Keratinocyte (primary cell): ENCODE results near the gene CCDC3. TPM values are rescaled to one million over a fixed set of nuclear protein-coding genes. Genes with fewer than 3 reads are reported as not detected.

Experiments
- DNase-seq: peaks from one replicate; pipeline ENCODE4 v3.0.0-alpha.2; 2011; ENCODE audit warnings: low read depth, missing footprints, low spot score
- FAIRE-seq: peaks from 2 replicates; lab custom pipeline; 2011; peaks lifted over from hg19 to GRCh38; lab: Jason Lieb, UNC
- H2AFZ ChIP-seq: 2 replicates; pipeline ENCODE4 v1.6.0; 2012; ENCODE audit warnings: low read length, control low read depth, inconsistent platforms; ENCODE audit not compliant: control insufficient read depth
- H3K27ac ChIP-seq: 2 replicates; pipeline ENCODE4 v1.5.1; 2011; ENCODE audit warnings: low read length; ENCODE audit not compliant: control insufficient read depth, insufficient read depth
- H3K27me3 ChIP-seq: 3 replicates; pipeline ENCODE4 v1.6.0; 2011; ENCODE audit warnings: low read length; ENCODE audit not compliant: control insufficient read depth, insufficient read depth; ENCODE audit errors: extremely low read depth
- H3K36me3 ChIP-seq, 2 experiments: 2 replicates in 1 of 2; 3 replicates in 1 of 2; pipeline ENCODE4 v1.5.1; 2011; ENCODE audit warnings: low read length in 2 of 2, mild to moderate bottlenecking in 1 of 2; ENCODE audit not compliant: control insufficient read depth in 2 of 2, insufficient read depth in 2 of 2; ENCODE audit errors: extremely low read depth in 1 of 2
- H3K4me1 ChIP-seq: 3 replicates; pipeline ENCODE4 v1.5.1; 2011; ENCODE audit warnings: low read length; ENCODE audit not compliant: control insufficient read depth, insufficient read depth; ENCODE audit errors: extremely low read depth
- H3K4me2 ChIP-seq: 3 replicates; pipeline ENCODE4 v1.6.0; 2011; ENCODE audit warnings: low read depth, low read length; ENCODE audit not compliant: control insufficient read depth, insufficient read depth; ENCODE audit errors: extremely low read depth
- H3K4me3 ChIP-seq, 3 experiments: fragments of 200-600 bp in 1 of 3; sonication (generic) in 1 of 3; 2 replicates in 2 of 3; 3 replicates in 1 of 3; pipeline ENCODE4 v1.5.1; 2011 to 2016; ENCODE audit warnings: low read length in 3 of 3, mild to moderate bottlenecking in 3 of 3, control low read depth in 2 of 3, inconsistent platforms in 1 of 3, low read depth in 1 of 3, mixed read lengths in 1 of 3, mixed run types in 1 of 3, moderate library complexity in 1 of 3; ENCODE audit not compliant: control insufficient read depth in 2 of 3, insufficient read depth in 2 of 3; ENCODE audit errors: extremely low read depth in 1 of 3
- H3K79me2 ChIP-seq: 2 replicates; pipeline ENCODE4 v1.6.0; 2012; ENCODE audit warnings: low read length; ENCODE audit not compliant: control insufficient read depth, insufficient read depth
- H3K9ac ChIP-seq: 3 replicates; pipeline ENCODE4 v1.6.0; 2011; ENCODE audit warnings: low read length; ENCODE audit not compliant: control insufficient read depth, insufficient read depth; ENCODE audit errors: extremely low read depth
- H3K9me1 ChIP-seq: 3 replicates; pipeline ENCODE4 v1.6.0; 2011; ENCODE audit warnings: low read length; ENCODE audit not compliant: control insufficient read depth, insufficient read depth; ENCODE audit errors: extremely low read depth
- H3K9me3 ChIP-seq: 2 replicates; pipeline ENCODE4 v1.5.1; 2012; ENCODE audit warnings: low read depth, low read length; ENCODE audit not compliant: control insufficient read depth
- H4K20me1 ChIP-seq: 3 replicates; pipeline ENCODE4 v1.6.0; 2011; ENCODE audit warnings: low read length; ENCODE audit not compliant: control insufficient read depth, insufficient read depth; ENCODE audit errors: extremely low read depth
- EZH2 ChIP-seq: IDR thresholded peaks from one replicate; pipeline ENCODE4 v1.6.1; 2012; ENCODE audit warnings: inconsistent platforms, mild to moderate bottlenecking, low read length, moderate library complexity
- dilution Hi-C: fragments of 300-500 bp; cut with MboI; formaldehyde crosslinking; loops from one replicate; pipeline ENCODE4 v1.7.0; 2020; ENCODE audit warnings: low sequenced_read_pairs; ENCODE audit not compliant: extremely low pct_ligation_motif_present
- polyA plus RNA-seq, 5 experiments: library from polyadenylated mRNA; depleted of rRNA in 3 of 5; stranded (reverse) in 3 of 5; stranded (forward) in 1 of 5; unstranded in 1 of 5; fragments of >200 nt; gene quantifications; 1 replicate in 1 of 5; 2 replicates in 3 of 5; 3 replicates in 1 of 5; pipeline versions ENCODE4 v1.2.1 to v1.2.3, GENCODE V29; 2011 to 2012; ENCODE audit warnings: missing spikeins in 2 of 5, low read depth in 1 of 5, low replicate concordance in 1 of 5
- TF ChIP-seq, protein P1 (sequence below), 3 experiments: IDR thresholded peaks in 1 of 3; conservative IDR thresholded peaks in 1 of 3; optimal IDR thresholded peaks in 1 of 3; 2 replicates in 2 of 3; 3 replicates in 1 of 3; pipeline versions ENCODE3 to v1.5.1; 2011; ENCODE audit warnings: low read length in 3 of 3, mild to moderate bottlenecking in 3 of 3, moderate library complexity in 2 of 3, control low read depth in 1 of 3, inconsistent platforms in 1 of 3; ENCODE audit not compliant: insufficient read depth in 2 of 3; ENCODE audit errors: extremely low read depth in 1 of 3

Gene CCDC3
- polyA plus RNA-seq, 1 donor (not counting 4 experiments of a cell fraction or from before 2014, with no cell fraction given): 0.39 TPM

DNA sequence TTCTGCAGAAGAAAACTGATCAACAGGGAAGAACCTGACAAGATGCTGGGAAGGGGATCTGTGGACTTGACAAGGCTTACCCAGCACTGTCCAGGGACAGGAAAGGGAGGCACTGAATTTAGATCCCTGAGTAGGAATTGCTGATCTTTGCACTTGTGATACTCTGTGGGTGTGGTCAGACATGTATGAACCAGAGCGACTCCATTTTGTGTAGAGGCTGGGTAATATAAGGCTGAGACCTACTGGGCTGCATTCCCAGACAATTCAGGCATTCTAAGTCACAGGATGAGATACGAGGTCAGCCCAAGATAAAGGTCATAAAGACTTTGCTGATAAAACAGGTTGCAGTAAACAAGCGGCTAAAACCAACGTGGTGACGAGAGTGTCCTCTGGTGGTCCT lies 60.7 kb downstream of the CCDC3 start:
- H3K9me3 ChIP-seq: no peaks in the 10 kb centered on the region
- no peaks in the 10 kb centered on the region for H3K79me2 ChIP-seq
- H3K36me3 ChIP-seq: no peaks in the 10 kb centered on the region
- H3K9ac ChIP-seq: no peak overlapping the region
- H2AFZ ChIP-seq: no peak overlapping the region
- DNase-seq (no peak), FAIRE-seq (no peak)
- H3K9me1 ChIP-seq: no peaks in the 10 kb centered on the region
- TF ChIP-seq, protein P1, sequence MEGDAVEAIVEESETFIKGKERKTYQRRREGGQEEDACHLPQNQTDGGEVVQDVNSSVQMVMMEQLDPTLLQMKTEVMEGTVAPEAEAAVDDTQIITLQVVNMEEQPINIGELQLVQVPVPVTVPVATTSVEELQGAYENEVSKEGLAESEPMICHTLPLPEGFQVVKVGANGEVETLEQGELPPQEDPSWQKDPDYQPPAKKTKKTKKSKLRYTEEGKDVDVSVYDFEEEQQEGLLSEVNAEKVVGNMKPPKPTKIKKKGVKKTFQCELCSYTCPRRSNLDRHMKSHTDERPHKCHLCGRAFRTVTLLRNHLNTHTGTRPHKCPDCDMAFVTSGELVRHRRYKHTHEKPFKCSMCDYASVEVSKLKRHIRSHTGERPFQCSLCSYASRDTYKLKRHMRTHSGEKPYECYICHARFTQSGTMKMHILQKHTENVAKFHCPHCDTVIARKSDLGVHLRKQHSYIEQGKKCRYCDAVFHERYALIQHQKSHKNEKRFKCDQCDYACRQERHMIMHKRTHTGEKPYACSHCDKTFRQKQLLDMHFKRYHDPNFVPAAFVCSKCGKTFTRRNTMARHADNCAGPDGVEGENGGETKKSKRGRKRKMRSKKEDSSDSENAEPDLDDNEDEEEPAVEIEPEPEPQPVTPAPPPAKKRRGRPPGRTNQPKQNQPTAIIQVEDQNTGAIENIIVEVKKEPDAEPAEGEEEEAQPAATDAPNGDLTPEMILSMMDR (optimal IDR thresholded peaks at IDR 0.05 in 1 of 3, IDR thresholded peaks at IDR 0.05 in 1 of 3, conservative IDR thresholded peaks at IDR 0.05 in 1 of 3; ENCODE audit: extremely low read depth in 1 of 3, insufficient read depth in 2 of 3, low read length in 3 of 3): no peak
- no peak for TF ChIP-seq EZH2
- no peaks in the 10 kb centered on the region for H3K27me3 ChIP-seq
- H3K4me3 ChIP-seq: no peak overlapping the region
- H3K4me2 ChIP-seq: no peak overlapping the region
- no peaks in the 10 kb centered on the region for H4K20me1 ChIP-seq
- dilution Hi-C loops: no loop called here
- H3K27ac ChIP-seq: no peak overlapping the region
- peaks cover 11% of the 10 kb centered on the region for H3K4me1 ChIP-seq

DNA sequence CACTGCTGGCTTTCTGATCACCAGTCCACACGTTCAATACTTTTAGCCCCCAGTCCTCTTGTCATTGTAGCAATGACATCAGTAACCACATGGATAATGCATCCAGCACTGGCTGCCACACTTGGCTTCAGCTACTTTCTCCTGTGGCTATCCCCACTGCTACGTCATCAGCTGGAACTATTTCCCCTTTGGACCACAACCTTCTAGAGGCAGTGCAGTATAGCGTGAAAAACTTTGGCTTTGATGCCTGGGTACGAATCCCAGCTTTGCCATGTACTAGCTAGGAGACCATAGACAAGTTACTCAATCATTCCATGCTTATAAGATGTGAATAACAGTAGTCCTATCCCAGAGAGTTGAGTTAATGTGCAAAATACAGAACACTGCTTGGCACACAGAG lies 63.2 kb downstream of the CCDC3 start:
- H3K79me2 ChIP-seq: no peaks in the 10 kb centered on the region
- no peak overlapping the region for H3K9ac ChIP-seq
- no peaks in the 10 kb centered on the region for H4K20me1 ChIP-seq
- no peak overlapping the region for H3K27ac ChIP-seq
- H3K4me2 ChIP-seq: no peak overlapping the region
- H3K36me3 ChIP-seq: no peaks in the 10 kb centered on the region
- dilution Hi-C loops: no loop called here
- no peak overlapping the region for H2AFZ ChIP-seq
- TF ChIP-seq, protein P1 (optimal IDR thresholded peaks at IDR 0.05 in 1 of 3, IDR thresholded peaks at IDR 0.05 in 1 of 3, conservative IDR thresholded peaks at IDR 0.05 in 1 of 3; ENCODE audit: extremely low read depth in 1 of 3, insufficient read depth in 2 of 3, low read length in 3 of 3): no peak
- TF ChIP-seq EZH2: no peak
- peaks cover 21% of the 10 kb centered on the region for H3K4me1 ChIP-seq
- H3K9me3 ChIP-seq: no peaks in the 10 kb centered on the region
- FAIRE-seq: no peak
- no peaks in the 10 kb centered on the region for H3K27me3 ChIP-seq
- DNase-seq: no peak
- H3K4me3 ChIP-seq: no peak overlapping the region
- no peaks in the 10 kb centered on the region for H3K9me1 ChIP-seq
